Measurements from ENCODE around the gene BABAM2. TPM values are rescaled to one million over a fixed set of nuclear protein-coding genes. Genes with fewer than 3 reads are reported as not detected.

The BABAM2 gene
- total and polyA plus RNA-seq, 2 experiments from 2014 or later, result 28.8 to 43.6 TPM

DNA sequence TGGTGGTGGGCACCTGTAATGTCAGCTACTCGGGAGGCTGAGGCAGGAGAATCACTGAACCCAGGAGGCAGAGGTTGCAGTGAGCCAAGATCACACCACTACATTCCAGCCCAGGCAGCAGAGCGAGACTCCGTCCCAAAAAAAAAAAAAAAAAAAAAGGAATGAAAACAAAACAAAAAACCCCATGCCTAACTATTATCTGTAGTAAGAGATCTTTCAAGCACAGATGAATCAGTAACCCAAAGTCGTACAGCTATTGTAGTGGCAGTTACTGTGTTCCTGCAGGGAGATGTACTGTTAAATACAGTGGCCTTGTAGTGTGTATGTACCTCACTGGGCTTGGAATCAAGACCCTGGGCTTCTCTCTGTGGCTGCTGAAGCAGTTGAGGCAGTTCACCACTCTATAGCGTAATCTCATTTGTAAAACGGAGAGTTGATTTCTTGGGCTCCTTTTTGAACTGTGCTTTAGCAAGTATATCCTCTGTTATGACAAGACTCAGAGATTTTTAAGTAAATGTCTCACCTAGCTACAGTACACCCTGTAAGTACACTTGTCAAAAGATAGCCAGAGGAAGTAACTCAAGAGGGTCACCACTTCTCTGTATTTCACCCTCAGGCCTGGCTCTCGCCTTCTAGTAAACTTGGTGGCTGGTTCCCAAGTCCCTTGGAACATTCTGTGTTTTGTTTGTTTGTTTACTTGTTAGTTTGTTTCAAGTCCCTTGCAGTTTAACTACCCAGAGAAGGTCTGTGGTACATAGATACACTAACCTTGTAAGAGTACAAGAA, 392.5 kb downstream of the BABAM2 start:
- H3K27me3 ChIP-seq, result no peaks in the 10 kb centered on the region
- H4K20me1 ChIP-seq (ENCODE audit: insufficient read depth, poor library complexity, severe bottlenecking), result no peaks in the 10 kb centered on the region
- H2AFZ ChIP-seq, result no peak overlapping the region
- no peaks in the 10 kb centered on the region for H3K9me2 ChIP-seq (replicated peaks; ENCODE audit: insufficient read depth)
- TF ChIP-seq, protein P1, sequence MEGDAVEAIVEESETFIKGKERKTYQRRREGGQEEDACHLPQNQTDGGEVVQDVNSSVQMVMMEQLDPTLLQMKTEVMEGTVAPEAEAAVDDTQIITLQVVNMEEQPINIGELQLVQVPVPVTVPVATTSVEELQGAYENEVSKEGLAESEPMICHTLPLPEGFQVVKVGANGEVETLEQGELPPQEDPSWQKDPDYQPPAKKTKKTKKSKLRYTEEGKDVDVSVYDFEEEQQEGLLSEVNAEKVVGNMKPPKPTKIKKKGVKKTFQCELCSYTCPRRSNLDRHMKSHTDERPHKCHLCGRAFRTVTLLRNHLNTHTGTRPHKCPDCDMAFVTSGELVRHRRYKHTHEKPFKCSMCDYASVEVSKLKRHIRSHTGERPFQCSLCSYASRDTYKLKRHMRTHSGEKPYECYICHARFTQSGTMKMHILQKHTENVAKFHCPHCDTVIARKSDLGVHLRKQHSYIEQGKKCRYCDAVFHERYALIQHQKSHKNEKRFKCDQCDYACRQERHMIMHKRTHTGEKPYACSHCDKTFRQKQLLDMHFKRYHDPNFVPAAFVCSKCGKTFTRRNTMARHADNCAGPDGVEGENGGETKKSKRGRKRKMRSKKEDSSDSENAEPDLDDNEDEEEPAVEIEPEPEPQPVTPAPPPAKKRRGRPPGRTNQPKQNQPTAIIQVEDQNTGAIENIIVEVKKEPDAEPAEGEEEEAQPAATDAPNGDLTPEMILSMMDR (IDR thresholded peaks at IDR 0.05; ENCODE audit: poor library complexity), result no peak
- TF ChIP-seq EZH2phosphoT487 (IDR thresholded peaks at IDR 0.05; ENCODE audit: low read depth, severe bottlenecking, unreplicated experiment) (no peak), EZH2 (IDR thresholded peaks at IDR 0.05; ENCODE audit: borderline replicate concordance) (no peak)
- H3K79me2 ChIP-seq, result no peaks in the 10 kb centered on the region
- no peak overlapping the region for H3K27ac ChIP-seq
- H3K4me3 ChIP-seq, result no peak overlapping the region
- no peak for DNase-seq (ENCODE audit: low spot score)
- no peaks in the 10 kb centered on the region for H3K36me3 ChIP-seq (replicated peaks; ENCODE audit: insufficient read depth, low read depth)
- no peaks in the 10 kb centered on the region for H3K9me3 ChIP-seq (ENCODE audit: low read depth)
- 92% methylated on average over 6 of the region's 7 CpGs for WGBS (ENCODE audit: low lambda C conversion rate, missing lambda C conversion rate)
- H3K4me1 ChIP-seq (ENCODE audit: insufficient read depth), result peaks cover 11% of the 10 kb centered on the region
- H3K4me2 ChIP-seq, result no peak overlapping the region

DNA sequence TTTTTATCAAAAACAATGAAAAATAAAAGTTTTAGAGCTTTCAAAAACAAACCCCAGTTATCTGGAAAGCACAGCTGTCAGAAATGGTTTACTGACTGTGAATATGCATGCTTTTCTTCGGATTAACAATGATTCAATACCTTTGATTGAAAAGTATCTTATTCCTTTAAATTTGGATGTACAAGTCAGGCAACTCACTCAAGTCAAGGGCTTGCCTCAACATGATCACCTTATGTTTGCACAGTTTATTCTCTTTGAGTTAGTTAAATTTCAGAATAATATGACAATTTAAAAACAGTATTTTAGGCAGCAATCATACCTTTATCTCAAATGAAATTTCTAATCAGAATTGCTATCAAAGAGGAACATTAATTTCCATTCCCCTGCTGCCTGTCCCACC, 393.3 kb downstream of the BABAM2 start:
- no peaks in the 10 kb centered on the region for H3K36me3 ChIP-seq (replicated peaks; ENCODE audit: insufficient read depth, low read depth)
- H3K4me2 ChIP-seq, result no peak overlapping the region
- H4K20me1 ChIP-seq (ENCODE audit: insufficient read depth, poor library complexity, severe bottlenecking), result no peaks in the 10 kb centered on the region
- H3K27ac ChIP-seq, result no peak overlapping the region
- peaks cover 11% of the 10 kb centered on the region for H3K4me1 ChIP-seq (ENCODE audit: insufficient read depth)
- no peak for TF ChIP-seq EZH2phosphoT487 (IDR thresholded peaks at IDR 0.05; ENCODE audit: low read depth, severe bottlenecking, unreplicated experiment)
- TF ChIP-seq, protein P1 (IDR thresholded peaks at IDR 0.05; ENCODE audit: poor library complexity), result no peak
- no peak for TF ChIP-seq EZH2 (IDR thresholded peaks at IDR 0.05; ENCODE audit: borderline replicate concordance)
- no peaks in the 10 kb centered on the region for H3K27me3 ChIP-seq
- no peak overlapping the region for H3K4me3 ChIP-seq
- no peaks in the 10 kb centered on the region for H3K79me2 ChIP-seq
- H3K9me3 ChIP-seq (ENCODE audit: low read depth), result no peaks in the 10 kb centered on the region
- no peak for DNase-seq (ENCODE audit: low spot score)
- no peaks in the 10 kb centered on the region for H3K9me2 ChIP-seq (replicated peaks; ENCODE audit: insufficient read depth)
- WGBS (ENCODE audit: low lambda C conversion rate, missing lambda C conversion rate), result 82% methylated on average over 1 of the region's 1 CpG
- H2AFZ ChIP-seq, result no peak overlapping the region

DNA sequence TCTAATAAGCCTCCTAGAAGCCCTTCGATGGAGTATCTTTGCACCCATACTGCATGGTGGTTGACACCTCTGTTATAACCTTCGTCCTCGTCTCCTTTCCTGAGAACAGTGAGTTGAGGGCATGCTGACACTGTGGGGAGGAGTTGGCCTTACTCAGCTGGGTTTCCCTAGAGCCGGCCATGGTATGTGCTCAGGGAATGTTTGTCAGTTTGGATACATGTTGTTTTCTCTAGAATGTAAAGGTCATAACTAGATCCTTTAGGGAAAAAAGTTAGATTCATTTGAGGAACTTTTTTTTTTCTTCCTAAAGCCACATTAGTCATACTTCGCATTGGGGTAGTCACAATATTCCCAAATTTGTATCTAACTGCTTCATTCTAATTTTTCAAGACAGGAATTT, 396.1 kb downstream of the BABAM2 start:
- no peaks in the 10 kb centered on the region for H3K4me1 ChIP-seq (ENCODE audit: insufficient read depth)
- H3K27me3 ChIP-seq, result no peaks in the 10 kb centered on the region
- H3K79me2 ChIP-seq, result no peaks in the 10 kb centered on the region
- 76% methylated on average over 5 of the region's 5 CpGs for WGBS (ENCODE audit: low lambda C conversion rate, missing lambda C conversion rate)
- H3K4me2 ChIP-seq, result no peak overlapping the region
- no peaks in the 10 kb centered on the region for H3K9me2 ChIP-seq (replicated peaks; ENCODE audit: insufficient read depth)
- H4K20me1 ChIP-seq (ENCODE audit: insufficient read depth, poor library complexity, severe bottlenecking), result no peaks in the 10 kb centered on the region
- H3K36me3 ChIP-seq (replicated peaks; ENCODE audit: insufficient read depth, low read depth), result no peaks in the 10 kb centered on the region
- no peak overlapping the region for H2AFZ ChIP-seq
- DNase-seq (ENCODE audit: low spot score), result no peak
- no peaks in the 10 kb centered on the region for H3K9me3 ChIP-seq (ENCODE audit: low read depth)
- peak overlapping the region; percentile 37 for H3K27ac ChIP-seq
- no peak overlapping the region for H3K4me3 ChIP-seq
- TF ChIP-seq EZH2phosphoT487 (IDR thresholded peaks at IDR 0.05; ENCODE audit: low read depth, severe bottlenecking, unreplicated experiment) (no peak), EZH2 (IDR thresholded peaks at IDR 0.05; ENCODE audit: borderline replicate concordance) (no peak)
- TF ChIP-seq, protein P1 (IDR thresholded peaks at IDR 0.05; ENCODE audit: poor library complexity), result no peak

All from hepatocyte (in vitro differentiated cells).